ENCODE measurements around the gene PKIG. TPM values are rescaled to one million over a fixed set of nuclear protein-coding genes. Genes with fewer than 3 reads are reported as not detected.

Gene PKIG
- total RNA-seq, 4 donors from 2014 or later = 72.9 to 153 (median 100) TPM

DNA sequence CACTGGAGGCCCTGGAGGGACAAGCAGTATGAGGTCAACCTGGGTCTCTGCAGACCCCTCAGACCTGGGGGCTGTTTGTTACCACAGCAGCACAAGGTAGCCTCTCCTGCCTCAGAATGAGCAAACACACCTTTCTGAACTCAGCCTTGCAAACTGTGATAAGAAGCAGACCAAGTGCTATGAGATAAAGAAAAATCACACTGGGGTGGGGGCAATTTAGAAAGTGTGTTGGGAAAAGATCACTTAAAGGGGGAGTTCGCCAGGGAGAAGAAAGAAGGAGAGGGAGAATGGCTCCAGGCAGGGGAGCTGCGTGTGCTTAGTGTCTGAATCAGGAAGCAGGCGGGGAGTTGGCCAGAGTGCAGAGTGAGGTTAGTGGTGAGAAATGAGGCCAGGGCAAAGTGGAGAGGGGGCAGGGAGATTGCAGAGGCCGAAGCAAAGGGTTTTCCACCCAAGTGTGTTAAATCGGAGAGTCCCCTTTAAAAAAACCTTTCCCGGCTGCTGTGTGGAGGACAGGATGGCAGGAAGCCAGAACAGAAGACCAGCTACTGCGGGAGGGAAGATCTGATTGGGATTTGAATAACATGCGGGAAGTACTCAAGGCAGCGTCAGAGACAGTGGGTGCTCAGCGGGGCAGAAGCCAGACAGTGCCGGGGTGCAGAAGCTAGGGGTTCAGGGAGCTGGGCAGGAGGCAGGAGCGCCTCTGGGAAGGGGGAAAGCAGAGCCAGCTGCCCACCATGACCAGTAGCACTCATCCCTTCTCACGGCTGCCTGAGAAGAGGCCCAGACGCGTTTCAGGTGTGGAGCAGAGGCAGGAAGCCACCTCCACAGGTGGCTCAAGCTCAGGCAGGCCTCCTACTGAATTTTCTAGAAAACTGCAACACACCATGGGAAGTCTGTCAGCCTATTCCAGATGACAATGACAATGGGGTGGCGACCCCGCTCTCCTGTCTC is 60.1 kb downstream of the PKIG start:
- peak in 1 of 2 donors; percentile 45 for ATAC-seq
- Histone ChIP-seq H3K27ac (peak overlapping the region; percentile 61 to 79 (median 68)), H3K4me1 (peaks cover 19 to 43% of the 10 kb centered on the region in 2 donors), H3K27me3 (no peaks in the 10 kb centered on the region), H3K36me3 (no peaks in the 10 kb centered on the region), H3K4me3 (peak overlapping the region; percentile 2 to 34 (median 20)), H3K9me3 (no peaks in the 10 kb centered on the region)
- peak in 1 of 2 donors; percentile 42 for DNase-seq
- in situ Hi-C loops (cut with MboI; ENCODE audit: low sequenced_read_pairs in 4 of 4) (no loop called here), intact Hi-C loops (cut with DNase I; ENCODE audit: low total_unique reads) (no loop called here)
- TF ChIP-seq POLR2A (IDR thresholded peaks at IDR 0.05) = no peak
- TF ChIP-seq, protein P1, sequence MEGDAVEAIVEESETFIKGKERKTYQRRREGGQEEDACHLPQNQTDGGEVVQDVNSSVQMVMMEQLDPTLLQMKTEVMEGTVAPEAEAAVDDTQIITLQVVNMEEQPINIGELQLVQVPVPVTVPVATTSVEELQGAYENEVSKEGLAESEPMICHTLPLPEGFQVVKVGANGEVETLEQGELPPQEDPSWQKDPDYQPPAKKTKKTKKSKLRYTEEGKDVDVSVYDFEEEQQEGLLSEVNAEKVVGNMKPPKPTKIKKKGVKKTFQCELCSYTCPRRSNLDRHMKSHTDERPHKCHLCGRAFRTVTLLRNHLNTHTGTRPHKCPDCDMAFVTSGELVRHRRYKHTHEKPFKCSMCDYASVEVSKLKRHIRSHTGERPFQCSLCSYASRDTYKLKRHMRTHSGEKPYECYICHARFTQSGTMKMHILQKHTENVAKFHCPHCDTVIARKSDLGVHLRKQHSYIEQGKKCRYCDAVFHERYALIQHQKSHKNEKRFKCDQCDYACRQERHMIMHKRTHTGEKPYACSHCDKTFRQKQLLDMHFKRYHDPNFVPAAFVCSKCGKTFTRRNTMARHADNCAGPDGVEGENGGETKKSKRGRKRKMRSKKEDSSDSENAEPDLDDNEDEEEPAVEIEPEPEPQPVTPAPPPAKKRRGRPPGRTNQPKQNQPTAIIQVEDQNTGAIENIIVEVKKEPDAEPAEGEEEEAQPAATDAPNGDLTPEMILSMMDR (IDR thresholded peaks at IDR 0.05 in 4 of 5, conservative IDR thresholded peaks at IDR 0.05 in 1 of 5) = no peak

DNA sequence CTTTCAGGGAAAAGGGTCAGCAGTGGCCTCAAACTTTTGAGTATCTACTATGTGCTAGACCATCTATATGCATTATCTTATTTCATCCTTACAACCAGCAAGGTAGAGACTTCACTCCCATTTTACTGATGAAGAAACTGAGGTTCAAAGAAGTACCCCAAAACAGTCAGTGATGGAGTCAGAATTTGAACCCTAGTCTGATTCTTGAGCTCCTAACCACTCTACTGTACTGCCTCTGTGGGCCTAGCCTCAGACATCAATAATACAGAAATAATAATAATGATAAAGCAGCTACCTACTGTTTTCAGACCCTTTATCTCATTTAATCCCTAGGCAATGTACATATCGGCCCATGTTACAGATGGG is 60.8 kb downstream of the PKIG start:
- H3K27me3 ChIP-seq = no peaks in the 10 kb centered on the region
- DNase-seq (no peak), ATAC-seq (no peak)
- no peaks in the 10 kb centered on the region for H3K36me3 ChIP-seq
- H3K9me3 ChIP-seq = no peaks in the 10 kb centered on the region
- in situ Hi-C loops (cut with MboI; ENCODE audit: low sequenced_read_pairs in 4 of 4) (no loop called here), intact Hi-C loops (cut with DNase I; ENCODE audit: low total_unique reads) (no loop called here)
- H3K27ac ChIP-seq = peak overlapping the region; percentile 61 to 79 (median 68)
- peaks cover 19 to 39% of the 10 kb centered on the region in 2 donors for H3K4me1 ChIP-seq
- H3K4me3 ChIP-seq = no peak overlapping the region
- TF ChIP-seq, protein P1 (IDR thresholded peaks at IDR 0.05 in 4 of 5, conservative IDR thresholded peaks at IDR 0.05 in 1 of 5) = no peak
- no peak for TF ChIP-seq POLR2A (IDR thresholded peaks at IDR 0.05)

DNA sequence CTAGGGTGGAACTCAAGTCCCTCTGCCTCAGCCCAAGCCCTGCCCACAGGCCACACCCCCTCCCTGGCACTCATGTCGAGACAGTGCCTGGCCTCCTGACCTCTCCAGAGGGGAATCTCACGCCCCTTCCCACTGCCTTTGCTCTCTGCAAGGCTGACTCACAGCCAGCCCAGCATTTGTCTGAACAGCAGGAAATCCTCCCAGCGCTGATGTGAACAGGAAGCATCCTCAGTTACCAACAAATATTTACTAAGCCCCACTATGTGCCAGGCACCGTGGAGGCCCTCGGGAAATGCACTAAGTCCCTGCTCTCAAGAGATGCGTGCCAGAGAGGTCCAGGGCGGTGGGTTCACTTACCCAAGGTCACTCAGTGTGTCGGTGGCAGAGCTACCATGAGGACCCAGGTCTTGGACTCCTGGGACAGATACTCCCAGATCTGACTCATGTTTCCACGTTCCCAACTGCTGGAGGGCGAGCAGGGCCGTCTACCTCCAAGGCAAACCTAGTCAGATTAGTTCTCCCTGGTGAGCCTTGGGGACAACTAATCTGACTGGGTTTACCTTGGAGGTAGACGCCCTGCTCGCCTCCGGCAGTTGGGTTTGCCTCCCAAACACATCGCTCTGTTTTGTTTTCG is 61.3 kb downstream of the PKIG start:
- TF ChIP-seq, protein P1 (IDR thresholded peaks at IDR 0.05 in 4 of 5, conservative IDR thresholded peaks at IDR 0.05 in 1 of 5) = no peak
- TF ChIP-seq POLR2A (IDR thresholded peaks at IDR 0.05) = peak in 1 of 2 donors; percentile 11
- no peak overlapping the region for H3K4me3 ChIP-seq
- no peaks in the 10 kb centered on the region for H3K27me3 ChIP-seq
- ATAC-seq (peak; percentile 55 to 60), DNase-seq (peak in 1 of 2 donors; percentile 48)
- H3K36me3 ChIP-seq = no peaks in the 10 kb centered on the region
- intact Hi-C loops (cut with DNase I; ENCODE audit: low total_unique reads) (no loop called here), in situ Hi-C loops (cut with MboI; ENCODE audit: low sequenced_read_pairs in 4 of 4) (no loop called here)
- peaks cover 20 to 35% of the 10 kb centered on the region in 2 donors for H3K4me1 ChIP-seq
- no peaks in the 10 kb centered on the region for H3K9me3 ChIP-seq
- H3K27ac ChIP-seq = peak overlapping the region; percentile 61 to 79 (median 68)

DNA sequence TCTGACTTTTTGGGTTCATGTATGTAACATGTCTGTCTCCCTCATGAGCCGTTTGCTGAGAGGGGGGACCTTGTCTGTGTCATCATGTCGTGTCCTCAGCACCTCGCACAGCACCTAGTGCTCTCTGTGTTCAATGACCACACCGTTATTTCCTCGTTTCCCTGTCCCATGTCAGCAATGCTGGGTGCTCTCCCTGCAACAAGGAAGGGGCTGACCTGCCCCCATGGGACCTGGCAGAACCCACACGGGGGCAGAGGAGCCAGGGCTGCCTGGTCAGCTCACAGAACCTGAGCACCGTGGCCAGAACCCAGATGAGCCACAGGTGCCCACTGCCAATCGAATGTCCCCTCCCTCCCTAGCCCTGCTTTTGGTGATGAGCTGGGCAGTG is 61.8 kb downstream of the PKIG start:
- in situ Hi-C loops (cut with MboI; ENCODE audit: low sequenced_read_pairs in 4 of 4) = no loop called here
- no peak for ATAC-seq
- H3K4me3 ChIP-seq = no peak overlapping the region
- H3K36me3 ChIP-seq = no peaks in the 10 kb centered on the region
- H3K27ac ChIP-seq = peak overlapping the region; percentile 61 to 79 (median 68)
- H3K27me3 ChIP-seq = no peaks in the 10 kb centered on the region
- intact Hi-C loops (cut with DNase I; ENCODE audit: low total_unique reads) = no loop called here
- TF ChIP-seq, protein P1 (IDR thresholded peaks at IDR 0.05 in 4 of 5, conservative IDR thresholded peaks at IDR 0.05 in 1 of 5) = no peak
- no peak for TF ChIP-seq POLR2A (IDR thresholded peaks at IDR 0.05)
- H3K4me1 ChIP-seq = peaks cover 23 to 35% of the 10 kb centered on the region in 2 donors
- DNase-seq = no peak
- no peaks in the 10 kb centered on the region for H3K9me3 ChIP-seq

All from gastrocnemius medialis (tissue), 4 donors.